SKM-1 treated with dmso at 0.1 percent for 144 hours (cell line): ENCODE measurements around the gene MYCBP.

ENCODE experiments used
- DNase-seq: peaks from one replicate; lab custom pipeline; 2025; ENCODE audit not compliant: unreplicated experiment; lab: John Stamatoyannopoulos, UW

Gene MYCBP

GRCh38 chr1:38826886-38827285, 46.3 kb downstream of the MYCBP start:
- DNase-seq = no peak

- DNase-seq = no peak
Observed at GRCh38 chr1:38826262-38826661, 46.9 kb downstream of the MYCBP start.

- no peak for DNase-seq
Observed at GRCh38 chr1:38820860-38821259, 52.3 kb downstream of the MYCBP start.

GRCh38 chr1:38819516-38819915, 53.6 kb downstream of the MYCBP start:
- DNase-seq = no peak

DNA sequence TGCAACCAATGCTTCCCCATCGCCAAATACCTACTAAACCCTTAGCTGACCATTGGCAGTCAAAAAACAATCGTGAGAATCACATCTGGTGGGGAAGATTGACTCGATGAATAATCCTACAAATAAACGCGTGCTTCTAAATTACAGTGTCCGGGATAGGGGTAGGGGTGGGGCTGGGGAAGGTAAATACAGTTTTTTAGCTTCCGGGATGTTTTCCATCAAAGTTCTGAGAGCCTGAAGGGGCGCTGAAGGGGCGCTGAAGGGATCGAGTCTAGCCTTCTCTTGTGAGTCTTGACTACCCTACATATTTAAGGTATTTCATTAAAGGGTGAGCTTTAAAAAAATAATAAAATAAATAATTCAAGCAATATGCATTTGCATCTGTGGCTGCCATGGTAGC, 54.1 kb downstream of the MYCBP start:
- no peak for DNase-seq

DNA sequence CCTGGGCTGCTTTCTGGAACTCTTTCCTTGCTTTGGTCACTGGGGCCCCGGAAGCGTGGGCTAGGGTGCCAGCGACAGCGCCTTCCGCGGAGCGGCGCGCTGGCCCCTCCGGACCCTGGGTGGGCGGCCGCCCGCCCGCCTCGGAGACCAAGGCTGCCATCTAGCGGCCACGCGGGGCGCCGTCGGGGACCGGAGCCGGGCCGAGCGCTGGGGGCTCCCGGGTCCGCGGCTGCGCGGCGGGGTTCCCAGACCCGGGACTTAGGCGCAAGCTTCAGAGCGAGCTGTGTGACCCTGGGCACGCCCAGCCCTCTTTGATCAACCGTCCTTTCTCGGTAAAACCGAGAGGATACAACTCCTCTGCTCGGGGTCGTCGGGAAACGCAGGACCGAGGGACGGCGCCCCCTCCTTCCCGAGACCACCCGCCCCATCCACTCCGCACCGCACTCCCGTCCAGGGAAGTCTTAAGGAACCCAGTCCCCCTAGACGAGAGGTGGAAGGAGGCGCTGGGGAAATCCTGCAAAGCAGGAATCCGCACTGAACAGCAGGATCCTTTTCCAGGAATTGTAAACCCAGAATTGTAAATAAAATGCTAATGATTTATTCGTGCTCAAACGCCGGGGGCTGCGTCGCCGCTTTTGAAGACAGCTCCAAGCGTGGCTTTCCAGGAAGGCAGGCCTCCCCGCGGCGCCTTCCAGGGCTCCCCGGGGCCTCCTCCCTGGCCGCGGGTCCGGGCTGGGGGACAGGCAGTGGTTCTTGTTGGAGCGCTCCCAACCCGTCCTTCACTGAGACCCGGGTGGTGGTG, 54.8 kb downstream of the MYCBP start:
- DNase-seq = no peak

GRCh38 chr1:38817267-38818174, 55.6 kb downstream of the MYCBP start:
- DNase-seq = no peak

DNA sequence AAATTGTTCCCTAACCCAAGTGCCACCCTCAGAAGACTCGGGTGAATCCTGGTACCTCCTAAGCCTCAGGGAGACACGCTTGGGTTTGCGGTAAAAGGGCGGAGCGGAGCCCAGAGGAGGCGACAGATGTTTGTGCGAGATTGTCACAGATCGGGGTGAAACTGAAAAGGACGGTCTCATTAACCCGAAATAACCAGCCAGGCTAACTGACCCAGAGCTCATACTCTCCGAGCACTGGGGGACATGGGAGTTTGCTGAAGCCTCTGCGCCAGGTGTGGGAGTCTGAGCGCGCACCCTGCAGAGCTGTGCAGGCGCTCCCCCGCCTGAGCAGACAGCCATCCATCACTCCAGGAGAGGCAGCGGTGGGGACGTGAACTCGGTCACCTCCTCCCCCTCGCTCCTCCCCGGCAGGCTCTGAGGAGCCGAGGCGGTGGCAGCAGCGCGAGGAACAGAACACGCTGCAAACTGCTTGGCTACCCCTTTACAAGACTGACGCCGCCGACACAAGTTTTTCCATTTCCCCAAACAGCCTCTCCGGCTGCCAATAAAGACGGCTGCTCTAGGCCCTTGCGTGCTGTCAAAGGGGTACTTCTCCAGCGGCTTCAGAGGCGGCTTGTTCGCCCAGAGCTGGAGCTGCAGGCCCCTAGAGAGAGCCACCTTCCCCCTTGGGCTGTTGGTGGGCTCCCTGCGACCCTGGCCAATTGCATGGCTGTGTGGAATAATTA, 57.1 kb downstream of the MYCBP start:
- no peak for DNase-seq

DNA sequence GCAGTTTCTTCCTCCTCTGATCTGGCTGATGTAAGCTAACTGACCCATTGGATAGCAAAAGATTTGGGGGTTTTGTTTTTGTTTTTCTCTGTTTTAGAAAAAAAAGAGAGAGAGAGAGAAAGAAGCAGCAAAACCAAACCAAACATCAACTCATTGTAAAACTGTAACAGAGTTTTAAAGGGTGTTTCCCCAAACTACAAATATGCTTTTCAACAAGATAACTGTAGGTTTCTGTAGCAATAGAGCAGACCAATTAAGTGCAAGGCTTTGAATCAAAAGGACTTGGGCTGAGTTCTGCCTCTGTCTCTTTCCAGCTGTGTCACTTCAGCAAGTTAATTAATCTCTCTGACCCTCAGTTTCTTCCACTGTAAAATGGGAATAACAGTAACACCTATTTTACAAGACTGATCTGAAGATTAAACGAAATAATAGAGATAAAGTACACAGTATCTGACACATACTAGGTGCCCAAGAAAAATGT, 58.1 kb downstream of the MYCBP start:
- DNase-seq = no peak

DNA sequence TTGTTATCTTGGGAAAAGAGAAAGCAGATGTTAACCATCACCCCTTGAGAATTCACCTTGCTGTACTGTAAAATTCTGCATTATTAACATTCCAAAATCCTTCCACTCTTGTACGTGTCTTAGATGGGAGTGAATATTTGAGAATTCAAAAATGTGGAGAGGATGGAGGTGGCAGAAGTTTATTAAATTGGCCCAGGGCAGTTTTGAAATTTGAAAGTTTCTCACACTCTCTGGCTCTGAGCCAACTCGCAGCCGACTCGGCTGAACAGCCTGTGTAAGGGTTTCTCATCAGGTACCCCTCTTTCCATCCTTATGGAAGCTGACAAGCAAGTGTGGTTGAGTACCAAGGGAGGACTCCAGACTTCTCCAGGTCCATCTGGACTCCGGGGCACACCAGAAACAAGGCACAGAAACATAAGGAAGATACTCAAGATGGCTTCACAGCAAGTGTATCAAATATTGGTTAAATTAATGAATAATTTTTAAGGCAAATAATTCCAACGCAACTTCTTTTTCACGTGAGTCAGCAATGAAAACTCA, 58.6 kb downstream of the MYCBP start:
- DNase-seq = no peak

DNA sequence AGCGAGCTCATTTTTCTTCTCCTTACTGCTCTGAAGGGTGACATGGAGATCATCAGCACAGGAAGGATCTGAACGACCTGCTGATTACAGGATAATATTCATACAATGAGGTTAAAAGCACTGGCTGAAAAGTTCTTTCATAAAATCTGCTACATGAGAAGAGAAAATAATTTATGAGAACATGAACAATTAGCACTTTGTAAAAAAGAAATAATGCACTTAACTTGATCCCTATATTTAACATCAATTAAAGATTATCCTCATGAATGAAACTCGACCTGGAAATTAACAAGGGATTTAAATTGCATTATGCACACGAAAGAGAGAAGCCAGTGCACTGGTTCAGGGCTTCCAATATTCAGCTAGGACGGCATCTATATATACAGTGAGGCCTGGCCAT, 60.2 kb downstream of the MYCBP start:
- no peak for DNase-seq
